BLaER1 treated with 17β-estradiol and CSF1 and Interleukin-3, amounts not matched to agents 10 nM and 100 nM (cell line): Measurements from ENCODE around the gene SYT15.
A peak's percentile ranks its signal among the peaks of the same experiment; 100 is the strongest.
"Not testable (repeated sequence)": the region's sequence is repeated elsewhere in the genome, so short reads cannot be mapped to it uniquely, and the experiment has no call there.

Experiments used
- H3K27ac ChIP-seq, 11 experiments: shearing (Covaris generic); formaldehyde crosslinking; 2 replicates each; pipeline ENCODE4 v1.8.1; 2022
- H3K27me3 ChIP-seq, 11 experiments: shearing (Covaris generic); formaldehyde crosslinking; 2 replicates each; pipeline ENCODE4 v1.8.1; 2022
- H3K36me3 ChIP-seq, 11 experiments: shearing (Covaris generic); formaldehyde crosslinking; 2 replicates each; pipeline ENCODE4 v1.8.1; 2022
- H3K4me1 ChIP-seq, 10 experiments: shearing (Covaris generic); formaldehyde crosslinking; 2 replicates each; pipeline ENCODE4 v1.8.1; 2022
- H3K4me2 ChIP-seq, 11 experiments: shearing (Covaris generic); formaldehyde crosslinking; 2 replicates each; pipeline ENCODE4 v1.8.1; 2022
- H3K4me3 ChIP-seq, 10 experiments: shearing (Covaris generic); formaldehyde crosslinking; 2 replicates each; pipeline ENCODE4 v1.8.1; 2022
- H3K9ac ChIP-seq, 11 experiments: shearing (Covaris generic); formaldehyde crosslinking; 2 replicates each; pipeline ENCODE4 v1.8.1; 2022
- H3K9me3 ChIP-seq, 11 experiments: shearing (Covaris generic); formaldehyde crosslinking; replicated peaks in 1 of 11; 2 replicates each; pipeline ENCODE4 v1.8.1; 2022
- H4K20me1 ChIP-seq, 11 experiments: shearing (Covaris generic); formaldehyde crosslinking; 2 replicates each; pipeline ENCODE4 v1.8.1; 2022
- Cebpa-rat ChIP-seq, 11 experiments: shearing (Covaris generic); IDR thresholded peaks; 2 replicates each; pipeline ENCODE4 v1.8.1; 2022

Gene SYT15

GRCh38 chr10:46560952-46561351 lies 18.0 kb upstream of the SYT15 start:
- no peak overlapping the region for H3K27ac ChIP-seq
- no peak overlapping the region for H3K4me3 ChIP-seq
- H3K36me3 ChIP-seq: no peaks in the 10 kb centered on the region
- no peak for TF ChIP-seq Cebpa-rat (IDR thresholded peaks at IDR 0.05)
- H3K9ac ChIP-seq: no peak overlapping the region
- no peaks in the 10 kb centered on the region for H4K20me1 ChIP-seq
- peaks cover 0 to 1% (median 0%) of the 10 kb centered on the region in 10 experiments; a peak in 3 of 20 replicates for H3K4me1 ChIP-seq
- peaks cover 12 to 21% (median 16%) of the 10 kb centered on the region in 11 experiments for H3K27me3 ChIP-seq
- H3K4me2 ChIP-seq: no peak overlapping the region
- H3K9me3 ChIP-seq: peaks cover 0 to 17% (median 8%) of the 10 kb centered on the region in 11 experiments; a peak in 10 of 22 replicates

GRCh38 chr10:46565591-46566332 lies 13.2 kb upstream of the SYT15 start:
- not testable (repeated sequence) for H3K9me3 ChIP-seq, H3K27ac ChIP-seq, H3K27me3 ChIP-seq, H3K4me3 ChIP-seq, H3K4me2 ChIP-seq, H3K9ac ChIP-seq, H3K4me1 ChIP-seq, H4K20me1 ChIP-seq, H3K36me3 ChIP-seq

GRCh38 chr10:46567151-46567550 lies 11.8 kb upstream of the SYT15 start:
- H3K9me3 ChIP-seq, H3K4me3 ChIP-seq, H3K36me3 ChIP-seq, H3K4me1 ChIP-seq, H4K20me1 ChIP-seq, H3K9ac ChIP-seq, H3K27me3 ChIP-seq, H3K27ac ChIP-seq, H3K4me2 ChIP-seq: not testable (repeated sequence)

- not testable (repeated sequence) for H4K20me1 ChIP-seq, H3K27ac ChIP-seq, H3K4me2 ChIP-seq, H3K4me3 ChIP-seq, H3K9ac ChIP-seq, H3K36me3 ChIP-seq, H3K27me3 ChIP-seq, H3K9me3 ChIP-seq
- H3K4me1 ChIP-seq: peaks cover 0 to 12% (median 0%) of the 10 kb centered on the region in 10 experiments; a peak in 4 of 20 replicates
These were observed 8.3 kb upstream of the SYT15 start for GRCh38 chr10:46570655-46571054.

GRCh38 chr10:46572765-46573164 lies 6.2 kb upstream of the SYT15 start:
- Histone ChIP-seq H3K4me1 (peaks cover 0 to 12% (median 0%) of the 10 kb centered on the region in 10 experiments; a peak in 4 of 20 replicates), H3K4me2 (peak overlapping the region in 2 of 11 experiments; percentile 40 to 44; a peak in 1 of 22 replicates)
- not testable (repeated sequence) for H3K36me3 ChIP-seq, H3K27me3 ChIP-seq, H3K27ac ChIP-seq, H3K9me3 ChIP-seq, H3K4me3 ChIP-seq, H3K9ac ChIP-seq, H4K20me1 ChIP-seq

GRCh38 chr10:46573314-46573713 lies 5.6 kb upstream of the SYT15 start:
- H3K27ac ChIP-seq, H3K9me3 ChIP-seq, H3K9ac ChIP-seq, H3K27me3 ChIP-seq, H4K20me1 ChIP-seq, H3K36me3 ChIP-seq, H3K4me3 ChIP-seq: not testable (repeated sequence)
- peak overlapping the region in 1 of 11 experiments; percentile 35; a peak in 1 of 22 replicates for H3K4me2 ChIP-seq
- H3K4me1 ChIP-seq: peaks cover 0 to 12% (median 0%) of the 10 kb centered on the region in 10 experiments; a peak in 4 of 20 replicates

GRCh38 chr10:46573884-46574283 lies 5.0 kb upstream of the SYT15 start:
- H3K4me3 ChIP-seq, H3K27ac ChIP-seq, H3K4me2 ChIP-seq, H3K9ac ChIP-seq, H3K36me3 ChIP-seq, H3K27me3 ChIP-seq, H3K9me3 ChIP-seq, H4K20me1 ChIP-seq: not testable (repeated sequence)
- H3K4me1 ChIP-seq: peaks cover 0 to 12% (median 0%) of the 10 kb centered on the region in 10 experiments; a peak in 4 of 20 replicates

- not testable (repeated sequence) for H3K27ac ChIP-seq, H3K9me3 ChIP-seq, H3K4me1 ChIP-seq, H3K36me3 ChIP-seq, H3K27me3 ChIP-seq, H3K4me2 ChIP-seq, H4K20me1 ChIP-seq, H3K9ac ChIP-seq, H3K4me3 ChIP-seq
These were observed 1.1 kb upstream of the SYT15 start for GRCh38 chr10:46577624-46578473.

- H3K36me3 ChIP-seq, H3K27me3 ChIP-seq, H3K27ac ChIP-seq, H3K4me3 ChIP-seq, H3K9me3 ChIP-seq, H3K4me1 ChIP-seq, H4K20me1 ChIP-seq, H3K9ac ChIP-seq, H3K4me2 ChIP-seq: not testable (repeated sequence)
These were observed 450 bp downstream of the SYT15 start for GRCh38 chr10:46579378-46579777.

- H3K36me3 ChIP-seq, H3K4me3 ChIP-seq, H3K4me1 ChIP-seq, H3K27ac ChIP-seq, H3K9me3 ChIP-seq, H3K4me2 ChIP-seq, H3K27me3 ChIP-seq, H3K9ac ChIP-seq, H4K20me1 ChIP-seq: not testable (repeated sequence)
These were observed 3.1 kb downstream of the SYT15 start for GRCh38 chr10:46581997-46582396.

GRCh38 chr10:46582568-46582967 lies 3.6 kb downstream of the SYT15 start:
- not testable (repeated sequence) for H3K4me2 ChIP-seq, H3K27me3 ChIP-seq, H3K9me3 ChIP-seq, H3K27ac ChIP-seq, H3K4me1 ChIP-seq, H3K9ac ChIP-seq, H3K4me3 ChIP-seq, H4K20me1 ChIP-seq, H3K36me3 ChIP-seq

GRCh38 chr10:46584196-46584595 lies 5.3 kb downstream of the SYT15 start:
- H3K9ac ChIP-seq, H3K36me3 ChIP-seq, H3K27ac ChIP-seq, H3K9me3 ChIP-seq, H3K4me3 ChIP-seq, H4K20me1 ChIP-seq, H3K27me3 ChIP-seq, H3K4me1 ChIP-seq: not testable (repeated sequence)
- peak overlapping the region in 3 of 11 experiments; percentile 15 to 36 (median 25); a peak in 3 of 22 replicates for H3K4me2 ChIP-seq

- not testable (repeated sequence) for H3K4me1 ChIP-seq, H3K36me3 ChIP-seq, H3K9me3 ChIP-seq, H3K4me2 ChIP-seq, H3K4me3 ChIP-seq, H3K9ac ChIP-seq, H3K27me3 ChIP-seq, H3K27ac ChIP-seq, H4K20me1 ChIP-seq
These were observed 6.3 kb downstream of the SYT15 start for GRCh38 chr10:46585246-46585645.

- H3K4me2 ChIP-seq, H3K27ac ChIP-seq, H3K4me1 ChIP-seq, H3K9me3 ChIP-seq, H4K20me1 ChIP-seq, H3K36me3 ChIP-seq, H3K4me3 ChIP-seq, H3K27me3 ChIP-seq, H3K9ac ChIP-seq: not testable (repeated sequence)
These were observed 8.6 kb downstream of the SYT15 start for GRCh38 chr10:46587546-46587945.
